HepG2 (cell line): Measurements from ENCODE around the gene SYCP2. TPM values are rescaled to one million over a fixed set of nuclear protein-coding genes. Genes with fewer than 3 reads are reported as not detected.

Experiments
- ATAC-seq: fragments of 200-7000 bp; cut with Tn5 transposase; 3 replicates; pipeline ENCODE4 v1.9.1; 2020; ENCODE audit warnings: mild to moderate bottlenecking, moderate library complexity
- BruUV-seq: library from RNA; stranded (reverse); fragments of 400-500 nt; replicated peaks from 2 replicates; lab custom pipeline; 2021; lab: Mats Ljungman, UMichigan
- CTCF ChIA-PET: fragments of 300-600 bp; formaldehyde crosslinking; extraction: SDS; loops from one replicate; lab custom pipeline; 2021; ENCODE audit warnings: low total read pairs, inconsistent platforms, low intra/inter-chr PET ratio; lab: Yijun Ruan, JAX
- POLR2A ChIA-PET: fragments of 350-600 bp; sonication (Branson Sonifier 250); formaldehyde crosslinking; loops from one replicate; lab custom pipeline; 2020; ENCODE audit warnings: antibody characterized with exemption, inconsistent platforms; lab: Yijun Ruan, JAX
- DNase-seq: peaks from one replicate; pipeline ENCODE4 v3.0.0-alpha.2; 2015; ENCODE audit warnings: low spot score
- FAIRE-seq: peaks from 3 replicates; lab custom pipeline; 2011; peaks lifted over from hg19 to GRCh38; lab: Jason Lieb, UNC
- H2AFZ ChIP-seq: one replicate; pipeline ENCODE4 v1.6.1; 2011; ENCODE audit warnings: low read length, inconsistent platforms
- H3K27ac ChIP-seq: fragments of 300-600 bp; 3 replicates; pipeline ENCODE4 v1.8.0; 2011; ENCODE audit warnings: mixed run types, mild to moderate bottlenecking, mixed read lengths, low read length, inconsistent platforms; ENCODE audit not compliant: insufficient read depth; ENCODE audit errors: extremely low read length
- H3K27me3 ChIP-seq, 2 experiments: fragments of 200-600 bp in 1 of 2; 2 replicates in 1 of 2; 3 replicates in 1 of 2; pipeline versions ENCODE4 v1.6.0 to v1.8.0; 2011; ENCODE audit warnings: low read length in 2 of 2, mild to moderate bottlenecking in 2 of 2, moderate library complexity in 2 of 2, inconsistent platforms in 1 of 2; ENCODE audit not compliant: insufficient read depth in 2 of 2, control insufficient read depth in 1 of 2
- H3K36me3 ChIP-seq, 2 experiments: fragments of 200-600 bp in 1 of 2; replicated peaks in 1 of 2; 2 replicates in 1 of 2; 3 replicates in 1 of 2; pipeline versions ENCODE4 v1.5.1 to v1.8.0; 2011; ENCODE audit warnings: low read length in 2 of 2, inconsistent platforms in 1 of 2; ENCODE audit not compliant: insufficient read depth in 2 of 2, control insufficient read depth in 1 of 2
- H3K4me1 ChIP-seq: 2 replicates; pipeline ENCODE4 v1.5.1; 2012; ENCODE audit warnings: low read length, inconsistent platforms; ENCODE audit not compliant: insufficient read depth
- H3K4me2 ChIP-seq: 2 replicates; pipeline ENCODE4 v1.6.0; 2011; ENCODE audit warnings: low read depth, low read length, inconsistent platforms
- H3K4me3 ChIP-seq, 3 experiments: fragments of 200-600 bp in 1 of 3; sonication (generic), shearing (Covaris generic) in 1 of 3; replicated peaks in 1 of 3; 2 replicates each; pipeline ENCODE4 v1.5.1; 2011 to 2016; ENCODE audit warnings: low read length in 3 of 3, inconsistent platforms in 2 of 3, low read depth in 2 of 3, mild to moderate bottlenecking in 2 of 3, control low read depth in 1 of 3, mixed read lengths in 1 of 3; ENCODE audit not compliant: insufficient read depth in 1 of 3
- H3K79me2 ChIP-seq: one replicate; pipeline ENCODE4 v1.6.1; 2011; ENCODE audit warnings: low read length, inconsistent platforms; ENCODE audit not compliant: insufficient read depth
- H3K9ac ChIP-seq: 2 replicates; pipeline ENCODE4 v1.6.0; 2011; ENCODE audit warnings: mild to moderate bottlenecking, low read depth, low read length, inconsistent platforms; ENCODE audit not compliant: insufficient read depth
- H3K9me3 ChIP-seq: 2 replicates; pipeline ENCODE4 v1.5.1; 2012; ENCODE audit warnings: mild to moderate bottlenecking, low read length
- H4K20me1 ChIP-seq: 2 replicates; pipeline ENCODE4 v1.6.0; 2011; ENCODE audit warnings: inconsistent platforms, mild to moderate bottlenecking, low read length, moderate library complexity; ENCODE audit not compliant: insufficient read depth
- CC2D1A ChIP-seq: sonication (generic); formaldehyde crosslinking; IDR thresholded peaks from 2 replicates; pipeline ENCODE4 v1.8.1; 2023; ENCODE audit warnings: mild to moderate bottlenecking, missing genetic modification reagents
- DZIP1 ChIP-seq: sonication (generic); formaldehyde crosslinking; IDR thresholded peaks from 2 replicates; pipeline ENCODE4 v1.5.0; 2020; ENCODE audit warnings: mild to moderate bottlenecking, missing genetic modification reagents
- ETV5 ChIP-seq: IDR thresholded peaks from 2 replicates; pipeline ENCODE4 v1.6.1; 2018; ENCODE audit warnings: missing biosample characterization, missing genetic modification reagents, inconsistent platforms, borderline replicate concordance
- JARID2 ChIP-seq: sonication (generic); formaldehyde crosslinking; IDR thresholded peaks from 2 replicates; pipeline ENCODE4 v1.8.1; 2023; ENCODE audit warnings: missing genetic modification reagents, inconsistent platforms; ENCODE audit not compliant: insufficient replicate concordance
- ZSCAN31 ChIP-seq: sonication (generic); formaldehyde crosslinking; IDR thresholded peaks from 2 replicates; pipeline ENCODE4 v1.5.0; 2020; ENCODE audit warnings: low read depth, mild to moderate bottlenecking, missing genetic modification reagents
- WGBS: methylation state at CpG from one replicate; pipeline ENCODE4 v1.1.6; 2017; ENCODE audit warnings: low lambda C conversion rate; 5-methylcytosine and 5-hydroxymethylcytosine counted together
- in situ Hi-C: cut with HindIII; loops from 2 replicates; pipeline ENCODE4 v1.10.0; 2017; ENCODE audit warnings: low pct_unique_long_range_greater_than_20kb; ENCODE audit not compliant: extremely low pct_ligation_motif_present
- intact Hi-C: fragments of 100-400 bp; cut with micrococcal nuclease; formaldehyde crosslinking; loops from one replicate; pipeline ENCODE4 v1.10.0; 2022; ENCODE audit not compliant: unreplicated experiment
- polyA plus RNA-seq, 8 experiments: library from polyadenylated mRNA; depleted of rRNA in 3 of 8; stranded (reverse) in 7 of 8; unstranded in 1 of 8; fragments of >200 nt; fragmentation: Illumina TruSeq in 4 of 8; extraction: Trizol in 4 of 8; gene quantifications; 2 replicates each; pipeline versions ENCODE4 v1.2.1 to v1.2.3, GENCODE V29; 2011 to 2016; ENCODE audit warnings: low read depth in 4 of 8, missing spikeins in 1 of 8, mixed read lengths in 1 of 8; ENCODE audit not compliant: insufficient read depth in 1 of 8
- total RNA-seq, 5 experiments: library from RNA; depleted of rRNA; stranded (reverse); fragments of >200 nt; fragmentation: Illumina TruSeq; extraction: Trizol; gene quantifications; 2 replicates each; pipeline ENCODE4 v1.2.3, GENCODE V29; 2016; ENCODE audit warnings: low read depth in 1 of 5

SYCP2 gene
- total and polyA plus RNA-seq, 2 of the 13 experiments (the other 11 are each of a cell fraction or from before 2014, with no cell fraction given), result 0.07 to 0.24 TPM

GRCh38 chr20:59949911-59950310 is 16.5 kb upstream of the SYCP2 start:
- H3K79me2 ChIP-seq, result no peaks in the 10 kb centered on the region
- H2AFZ ChIP-seq, result no peak overlapping the region
- ATAC-seq (no peak), FAIRE-seq (no peak), DNase-seq (no peak)
- no peak for TF ChIP-seq CC2D1A
- no peak for TF ChIP-seq ETV5 (CRISPR knock-in tag)
- TF ChIP-seq ZSCAN31 (CRISPR knock-in tag), result no peak
- no peak for TF ChIP-seq DZIP1 (CRISPR knock-in tag)
- TF ChIP-seq JARID2, result no peak
- H3K9ac ChIP-seq, result no peak overlapping the region
- H4K20me1 ChIP-seq, result no peaks in the 10 kb centered on the region
- no peak overlapping the region for H3K4me3 ChIP-seq
- no peaks in the 10 kb centered on the region for H3K27me3 ChIP-seq
- CTCF ChIA-PET, result interaction anchor here (1.8 kb wide), 1 partner anchor 16 kb away, joined by 5 read pairs; no protein-coding TSS in a partner anchor
- no peak overlapping the region for H3K4me2 ChIP-seq
- POLR2A ChIA-PET, result interaction anchor here (1.6 kb wide), 1 partner anchor 9 kb away, joined by 4 read pairs; the partner anchor contains the start of genes FAM217B and PPP1R3D
- peaks cover 1 to 4% of the 10 kb centered on the region in 2 experiments; a peak in 3 of 5 replicates for H3K36me3 ChIP-seq
- in situ Hi-C loops, result no loop called here
- BruUV-seq, result no TSS peak
- no peak overlapping the region for H3K27ac ChIP-seq
- WGBS, result 93% methylated on average over 6 of the region's 6 CpGs
- H3K4me1 ChIP-seq, result no peaks in the 10 kb centered on the region
- no peaks in the 10 kb centered on the region for H3K9me3 ChIP-seq
- intact Hi-C loops, result loop anchor here (1.0 kb wide), 1 partner anchor 100 kb away; no protein-coding TSS in a partner anchor
